Kidney glomerular epithelial cell (primary cell): ENCODE measurements around the gene PTGFRN.

Experiments
- DNase-seq: peaks from one replicate; lab custom pipeline; 2025; lab: John Stamatoyannopoulos, UW

The PTGFRN gene

DNA sequence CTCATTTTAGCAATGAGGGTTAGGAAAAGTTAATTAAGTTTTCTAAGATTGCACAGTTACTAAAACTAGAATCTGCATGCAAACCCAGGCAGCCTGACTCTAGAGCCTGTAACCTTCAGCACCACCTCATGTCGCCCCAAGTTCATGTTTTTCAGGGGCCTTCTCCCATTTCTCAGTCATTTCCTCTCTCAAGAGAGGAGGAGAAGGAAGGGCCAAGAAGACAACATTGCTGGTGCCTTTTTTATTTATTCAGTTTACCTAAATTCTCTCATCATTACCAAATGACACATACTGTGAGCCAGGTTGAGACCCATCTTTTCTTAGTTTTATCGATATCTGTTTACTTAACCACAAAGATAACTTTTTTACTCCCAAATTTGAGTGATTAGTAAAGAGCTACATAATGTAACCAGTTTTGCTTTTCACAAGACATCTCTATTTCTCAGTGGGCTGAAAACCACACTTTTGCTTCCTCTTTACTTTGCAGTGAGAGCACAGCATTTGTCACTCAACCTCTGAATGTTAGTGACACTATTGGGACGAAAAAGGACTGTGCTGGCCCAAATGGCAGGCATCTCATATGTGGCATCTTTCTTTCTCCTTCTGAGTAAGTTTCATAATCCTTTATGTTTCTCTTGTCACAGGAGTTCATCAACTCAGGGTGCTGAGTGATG, 91.7 kb downstream of the PTGFRN start, which contains the start of gene CD101:
Gene CD101, plus strand, starts transcription at position 507 of the 674 bp plus-strand sequence. Its CDS starts 58 bp downstream, at position 565.
- DNase-seq, result no peak

DNA sequence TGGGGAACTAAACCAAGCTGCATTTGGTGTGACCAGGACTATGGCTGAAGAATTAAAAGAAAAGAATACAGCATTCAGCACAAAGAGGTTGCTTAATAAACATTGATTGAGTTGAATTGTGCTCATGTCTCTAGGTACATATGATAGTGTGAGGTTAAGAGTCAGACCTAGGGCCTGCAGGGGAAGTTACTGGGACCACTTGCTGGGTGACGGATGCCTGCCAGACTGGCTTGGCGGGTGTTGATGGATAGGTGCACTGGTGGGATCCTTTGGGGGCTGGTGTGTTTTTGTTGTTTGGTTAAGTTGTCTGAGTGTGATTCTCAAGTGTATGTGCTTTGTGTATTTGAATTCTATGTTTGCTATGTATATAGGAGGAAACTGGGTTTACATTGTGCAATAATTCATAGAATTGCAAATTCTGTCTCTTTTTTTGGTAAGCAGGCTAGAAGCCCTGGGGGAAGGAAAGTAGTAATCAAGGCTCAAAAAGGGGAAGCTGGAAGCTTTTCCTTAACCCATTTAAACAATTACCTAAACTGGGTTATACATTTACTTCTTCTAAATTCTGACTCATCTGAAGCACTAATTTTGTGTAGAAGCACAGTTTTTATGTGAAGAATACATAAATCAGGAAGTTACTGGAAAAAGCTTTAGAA, 93.6 kb downstream of the PTGFRN start:
- peak; percentile 20 for DNase-seq

DNA sequence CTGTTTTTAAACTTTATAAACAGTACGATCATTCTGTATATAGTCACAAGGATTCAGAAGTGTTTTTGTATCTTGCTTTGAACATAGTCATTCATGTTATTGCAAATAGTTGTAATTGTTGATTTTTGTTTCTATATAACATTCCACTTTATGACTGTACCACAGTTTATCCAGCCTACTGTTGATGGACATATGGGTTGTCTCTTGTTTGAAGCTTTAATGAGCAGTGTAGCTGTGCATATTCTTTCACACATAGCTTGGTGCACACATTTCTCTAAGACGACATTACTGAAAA, 98.0 kb downstream of the PTGFRN start:
- no peak for DNase-seq

DNA sequence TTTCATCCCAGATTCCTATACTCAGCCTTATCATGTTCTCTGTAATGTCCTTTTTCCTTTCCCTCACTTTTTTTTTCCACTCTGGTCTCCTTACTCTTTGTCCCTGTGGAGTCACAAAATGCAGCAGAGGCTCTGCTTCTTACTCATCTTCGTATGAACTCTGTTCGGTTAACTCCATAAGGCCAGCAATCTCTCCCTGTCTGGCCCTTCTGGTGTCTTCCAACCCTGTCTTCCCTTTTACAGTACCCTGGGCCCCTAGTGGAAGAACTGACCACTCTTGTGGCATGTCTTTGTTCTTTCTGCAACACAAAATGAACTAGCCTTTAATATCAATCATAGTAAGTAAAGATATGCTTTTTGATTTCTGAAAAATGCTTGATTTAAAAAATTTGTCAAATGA, 98.9 kb downstream of the PTGFRN start:
- DNase-seq, result no peak

DNA sequence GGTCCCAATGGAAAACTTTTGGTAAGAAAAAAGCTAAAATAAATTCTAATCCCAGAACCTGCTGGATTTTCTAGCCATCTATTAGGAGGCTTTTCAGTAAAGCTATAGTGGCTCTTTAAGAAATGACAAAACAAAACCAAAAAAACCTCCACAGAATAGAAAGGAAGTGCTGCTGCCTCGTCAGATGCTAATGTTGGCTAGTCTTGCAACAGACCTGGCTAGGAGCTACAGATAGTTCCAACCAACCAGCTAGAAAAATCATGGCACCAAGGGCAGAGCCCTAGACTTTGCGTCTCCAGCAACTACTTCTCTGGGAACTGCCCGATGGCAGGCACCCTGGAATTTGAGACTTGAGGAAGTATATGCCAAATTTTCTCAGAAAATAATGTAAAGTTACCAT, 99.4 kb downstream of the PTGFRN start:
- DNase-seq, result no peak

DNA sequence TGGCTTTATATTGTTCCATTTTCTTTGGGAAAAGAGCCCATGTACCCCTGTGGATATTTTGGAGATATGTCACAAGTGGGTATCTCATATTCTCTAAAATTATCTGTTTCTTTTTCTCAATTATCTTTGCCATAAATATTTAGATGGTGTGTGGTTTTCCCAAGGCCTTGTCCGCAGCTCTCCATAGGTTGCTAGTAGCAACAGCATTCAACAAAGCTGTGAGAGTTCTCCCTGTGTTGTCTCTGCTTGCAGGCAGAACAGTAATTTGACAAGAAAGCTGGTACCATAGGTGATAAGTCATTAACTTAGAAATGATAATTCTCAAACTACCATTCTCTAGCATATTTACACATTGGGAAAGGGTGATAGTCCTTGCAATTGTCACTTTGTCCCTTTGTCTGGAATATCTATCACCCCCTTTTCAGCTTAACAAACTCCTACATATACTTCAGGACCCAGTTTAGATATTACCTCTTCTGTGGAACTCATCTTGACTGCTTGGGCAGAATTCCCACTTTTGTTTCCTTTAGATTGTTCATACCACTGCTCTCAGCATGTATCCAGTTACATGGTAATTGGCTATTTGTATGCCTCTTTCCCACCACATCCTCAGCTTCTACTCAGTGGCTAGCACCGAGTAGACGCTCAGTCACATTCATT, 100.7 kb downstream of the PTGFRN start:
- no peak for DNase-seq

DNA sequence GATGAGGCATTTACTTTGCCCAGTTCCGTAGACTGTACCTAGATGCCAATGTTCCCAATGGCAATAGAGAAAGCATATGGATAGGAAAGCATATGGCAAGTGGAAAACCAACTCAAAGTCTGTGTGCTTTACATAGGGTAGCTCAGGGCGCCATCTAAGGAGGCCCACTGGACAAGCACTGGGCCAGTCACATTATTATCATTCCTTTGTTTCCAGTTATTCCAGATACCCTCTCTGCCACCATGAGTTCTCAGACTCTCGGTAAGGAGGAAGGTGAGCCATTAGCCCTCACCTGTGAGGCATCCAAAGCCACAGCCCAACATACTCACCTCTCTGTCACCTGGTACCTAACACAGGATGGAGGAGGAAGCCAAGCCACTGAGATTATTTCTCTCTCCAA, 101.6 kb downstream of the PTGFRN start:
- no peak for DNase-seq

DNA sequence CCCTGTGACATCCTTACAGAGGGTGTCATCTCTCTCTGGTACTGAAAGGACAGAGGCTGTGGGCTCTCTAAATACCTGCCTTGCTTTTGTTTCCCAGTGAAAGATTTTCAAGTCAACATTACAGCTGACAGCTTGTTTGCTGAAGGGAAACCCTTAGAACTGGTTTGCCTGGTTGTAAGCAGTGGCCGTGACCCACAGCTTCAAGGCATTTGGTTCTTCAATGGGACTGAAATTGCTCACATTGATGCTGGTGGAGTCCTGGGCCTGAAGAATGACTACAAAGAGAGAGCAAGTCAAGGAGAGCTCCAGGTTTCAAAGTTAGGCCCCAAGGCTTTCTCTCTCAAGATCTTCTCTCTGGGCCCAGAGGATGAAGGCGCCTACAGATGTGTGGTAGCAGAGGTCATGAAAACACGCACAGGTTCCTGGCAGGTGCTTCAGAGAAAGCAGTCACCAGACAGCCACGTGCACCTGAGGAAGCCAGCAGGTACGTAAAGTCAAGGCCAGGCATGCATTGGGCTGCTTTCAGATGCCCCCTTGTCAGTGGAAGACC, 103.7 kb downstream of the PTGFRN start:
- DNase-seq, result no peak

DNA sequence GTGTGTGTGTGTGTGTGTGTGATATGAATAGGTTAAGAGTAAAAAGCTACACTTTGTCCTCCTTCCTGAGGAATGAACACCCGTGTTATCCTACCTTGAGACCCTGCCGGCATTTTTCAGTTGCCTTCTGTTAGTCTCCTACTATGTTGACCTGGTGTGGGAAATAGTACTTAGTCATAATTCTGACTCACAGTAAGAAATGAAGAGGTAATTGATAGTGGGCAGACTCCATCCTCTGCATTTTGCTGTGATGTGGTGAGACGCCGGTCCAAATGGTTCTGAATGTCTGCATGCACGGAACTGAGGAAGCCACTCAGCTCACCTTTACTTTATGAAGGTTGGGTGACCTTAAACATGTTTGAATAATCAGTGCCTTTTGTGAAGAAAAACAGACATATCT, 104.5 kb downstream of the PTGFRN start:
- peak; percentile 34 for DNase-seq

DNA sequence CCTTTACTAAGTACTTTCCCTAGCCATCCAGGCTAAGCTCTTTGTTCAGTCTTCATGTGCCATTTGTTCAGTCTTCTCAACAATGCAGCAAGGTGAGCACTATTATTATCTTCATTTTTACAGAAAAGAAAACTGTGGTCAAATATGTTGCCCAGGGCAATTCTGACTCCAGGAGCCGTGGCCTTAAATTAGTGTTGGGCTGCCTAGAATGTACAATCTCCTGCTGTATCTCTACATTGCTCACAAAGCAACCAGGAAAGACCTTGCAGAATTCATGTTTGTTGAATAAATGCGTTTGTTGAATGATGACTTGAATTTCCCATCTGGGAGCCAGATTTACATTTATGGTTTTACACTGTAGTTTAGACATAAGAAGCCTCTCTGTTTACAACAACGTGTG, 106.0 kb downstream of the PTGFRN start:
- DNase-seq, result no peak

DNA sequence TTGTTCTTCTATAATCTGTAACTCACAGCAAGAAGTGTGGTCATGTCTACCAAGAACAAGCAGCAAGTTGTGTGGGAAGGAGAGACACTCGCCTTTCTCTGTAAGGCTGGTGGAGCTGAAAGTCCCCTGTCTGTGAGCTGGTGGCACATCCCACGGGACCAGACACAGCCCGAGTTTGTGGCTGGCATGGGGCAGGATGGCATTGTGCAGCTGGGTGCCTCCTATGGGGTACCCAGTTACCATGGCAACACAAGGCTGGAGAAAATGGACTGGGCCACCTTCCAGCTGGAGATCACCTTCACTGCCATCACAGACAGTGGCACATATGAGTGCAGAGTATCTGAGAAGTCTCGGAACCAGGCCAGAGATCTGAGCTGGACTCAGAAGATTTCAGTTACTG, 107.3 kb downstream of the PTGFRN start:
- DNase-seq, result no peak

DNA sequence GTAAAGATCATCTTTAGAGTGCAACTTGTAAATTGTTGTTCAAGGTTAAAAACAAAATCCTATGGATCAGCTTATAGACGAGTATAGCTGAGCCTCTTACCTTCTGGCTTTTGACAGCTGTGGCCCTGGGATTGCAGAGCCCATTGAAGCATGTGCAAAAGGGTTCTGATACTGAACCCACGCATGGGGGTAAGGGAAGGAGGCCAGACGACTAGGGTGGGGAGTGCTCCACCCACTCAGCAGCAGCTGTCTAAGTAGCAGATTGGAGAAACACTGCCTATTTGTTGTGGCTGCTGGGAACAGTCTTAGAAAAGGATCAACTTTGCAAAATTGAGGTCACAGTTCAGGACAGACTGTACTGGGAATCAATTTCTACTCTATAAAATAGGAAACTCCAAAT, 107.9 kb downstream of the PTGFRN start:
- no peak for DNase-seq

DNA sequence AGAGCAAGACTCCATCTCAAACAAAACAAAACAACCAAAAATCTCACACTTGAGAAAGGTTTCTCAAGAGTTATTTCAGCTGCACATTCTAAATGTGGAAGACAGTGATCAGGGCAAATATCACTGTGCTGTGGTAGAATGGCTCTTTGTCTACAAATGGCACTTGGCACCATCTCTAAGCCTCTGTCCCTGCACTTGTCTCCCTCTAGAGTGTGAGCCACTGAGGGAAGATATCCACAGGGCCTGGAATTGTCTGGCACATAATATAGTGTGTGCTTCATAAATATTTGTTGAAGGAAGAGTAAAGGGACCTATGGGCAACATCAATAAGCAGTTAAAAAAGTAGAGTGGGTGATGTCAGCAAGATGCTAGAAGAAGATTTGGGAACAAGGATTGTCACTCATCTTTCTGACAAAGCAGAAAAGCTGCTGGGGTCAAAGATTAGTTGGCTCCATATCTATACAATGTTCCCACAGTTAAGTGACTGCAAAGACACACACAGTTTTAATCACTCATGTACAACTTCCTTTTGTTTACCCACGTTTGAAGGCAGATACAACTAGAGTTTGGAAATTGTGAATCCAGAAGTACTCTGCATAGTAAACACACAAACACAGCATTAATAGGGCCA, 110.9 kb downstream of the PTGFRN start:
- DNase-seq, result no peak

DNA sequence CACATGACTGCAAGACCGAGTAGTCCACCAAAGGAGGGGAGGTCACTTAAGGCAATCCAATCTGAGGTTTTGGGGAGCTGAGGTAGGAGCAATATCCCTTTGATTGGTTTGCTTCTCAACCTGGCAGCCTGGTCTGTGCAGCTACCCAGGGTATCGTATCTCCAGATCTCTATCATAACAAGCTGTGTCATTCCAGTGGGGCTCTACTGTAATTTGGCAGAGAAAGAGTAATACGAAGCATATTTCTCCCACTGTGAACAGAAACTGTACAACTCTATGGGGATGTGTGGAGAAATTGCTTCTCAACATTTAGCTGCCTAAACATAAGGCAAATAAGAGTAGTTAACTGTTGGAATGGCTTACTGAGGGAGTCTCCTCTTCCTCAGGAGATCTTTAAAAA, 112.4 kb downstream of the PTGFRN start:
- DNase-seq, result no peak

DNA sequence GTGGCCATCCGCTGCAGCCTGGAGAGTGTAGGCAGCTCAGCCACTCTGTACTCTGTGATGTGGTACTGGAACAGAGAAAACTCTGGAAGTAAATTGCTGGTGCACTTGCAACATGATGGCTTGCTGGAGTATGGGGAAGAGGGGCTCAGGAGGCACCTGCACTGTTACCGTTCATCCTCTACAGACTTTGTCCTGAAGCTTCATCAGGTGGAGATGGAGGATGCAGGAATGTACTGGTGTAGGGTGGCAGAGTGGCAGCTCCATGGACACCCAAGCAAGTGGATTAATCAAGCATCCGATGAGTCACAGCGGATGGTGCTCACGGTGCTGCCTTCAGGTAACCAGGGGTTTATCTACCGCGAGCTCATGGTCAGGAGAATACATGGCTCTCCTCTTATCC, 115.9 kb downstream of the PTGFRN start:
- no peak for DNase-seq

DNA sequence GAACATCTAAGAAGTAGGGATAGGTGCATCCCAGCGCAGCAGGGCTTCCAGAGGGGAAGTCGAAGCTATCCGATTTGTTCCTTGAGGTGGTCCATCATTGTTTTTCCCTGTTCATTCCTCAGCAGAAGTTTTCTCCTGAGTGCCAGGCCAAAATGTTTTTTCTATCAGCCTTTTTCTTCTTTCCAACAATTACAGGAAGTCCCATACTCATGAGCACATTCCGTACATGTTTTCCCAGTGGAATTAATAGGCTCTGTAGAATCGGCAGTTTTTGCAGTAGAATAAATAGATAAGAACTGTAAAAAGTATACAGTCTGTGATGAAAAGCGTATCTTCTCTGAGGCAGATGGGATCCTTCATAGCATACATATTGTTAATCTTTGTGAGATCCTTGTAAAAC, 116.6 kb downstream of the PTGFRN start:
- no peak for DNase-seq

DNA sequence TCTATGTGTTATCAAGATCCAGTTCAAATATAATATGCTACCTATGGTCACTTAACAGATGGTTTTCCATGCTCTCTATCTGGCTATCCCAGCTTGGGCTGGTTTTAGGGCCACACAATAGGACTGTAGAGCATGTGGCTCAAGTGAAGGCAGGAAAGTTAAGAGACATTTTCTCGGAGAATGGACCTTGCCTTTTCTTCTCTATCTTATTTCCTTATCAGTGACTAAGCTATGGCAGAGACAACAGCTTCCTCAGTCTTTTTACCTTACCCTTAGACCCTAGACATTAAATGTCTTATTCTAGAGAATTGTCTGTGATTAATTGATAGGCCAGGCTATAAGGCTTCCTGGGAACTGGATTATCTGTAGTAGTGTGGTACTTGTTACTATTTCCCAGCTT, 120.0 kb downstream of the PTGFRN start:
- no peak for DNase-seq

DNA sequence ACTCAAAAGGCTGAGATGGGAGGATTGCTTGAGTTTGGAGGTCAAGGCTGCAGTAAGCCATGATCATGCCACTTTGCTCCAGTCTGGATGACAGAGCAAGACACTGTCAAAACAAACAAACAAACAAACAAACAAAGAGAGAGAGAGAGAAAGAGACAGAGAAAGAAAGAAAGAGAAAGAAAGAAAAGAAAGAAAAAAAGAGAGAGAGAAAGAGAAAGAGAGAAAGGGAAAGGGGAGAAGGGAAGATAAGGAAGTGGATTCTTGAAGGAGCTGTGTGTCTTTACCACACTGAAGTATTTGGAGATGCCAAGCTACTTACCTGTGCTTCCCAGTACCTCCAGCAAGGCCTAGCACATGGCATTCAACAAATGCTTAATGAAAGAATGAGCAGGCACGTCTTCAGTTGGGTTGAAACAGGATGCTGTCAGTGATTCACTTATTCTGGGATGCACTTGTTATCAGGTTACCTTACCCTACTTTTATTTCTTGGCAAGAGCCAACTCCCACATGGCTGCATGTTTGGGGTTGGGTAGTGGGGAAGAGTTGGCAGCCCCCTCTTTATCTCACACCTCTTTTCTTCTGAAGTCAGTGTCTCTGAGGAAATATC, 120.7 kb downstream of the PTGFRN start:
- no peak for DNase-seq

DNA sequence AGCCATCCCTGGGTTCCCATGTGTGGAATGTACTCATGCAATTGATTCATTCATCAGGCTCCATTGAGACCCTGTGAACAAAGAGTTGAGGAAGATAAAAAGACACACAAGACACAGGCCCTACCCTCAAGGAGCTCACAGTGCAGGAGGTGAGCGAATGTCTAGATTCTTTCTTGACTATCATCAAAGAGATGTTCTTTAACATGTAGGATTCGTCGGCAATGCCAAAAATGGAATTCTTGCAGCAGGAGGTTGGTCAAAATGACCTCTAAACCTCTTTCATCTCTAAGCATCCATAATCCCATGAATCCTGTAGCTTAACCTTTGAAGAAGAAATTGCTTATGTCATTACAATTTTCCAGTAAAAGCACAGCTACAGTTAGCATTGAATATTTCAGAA, 122.5 kb downstream of the PTGFRN start:
- no peak for DNase-seq

DNA sequence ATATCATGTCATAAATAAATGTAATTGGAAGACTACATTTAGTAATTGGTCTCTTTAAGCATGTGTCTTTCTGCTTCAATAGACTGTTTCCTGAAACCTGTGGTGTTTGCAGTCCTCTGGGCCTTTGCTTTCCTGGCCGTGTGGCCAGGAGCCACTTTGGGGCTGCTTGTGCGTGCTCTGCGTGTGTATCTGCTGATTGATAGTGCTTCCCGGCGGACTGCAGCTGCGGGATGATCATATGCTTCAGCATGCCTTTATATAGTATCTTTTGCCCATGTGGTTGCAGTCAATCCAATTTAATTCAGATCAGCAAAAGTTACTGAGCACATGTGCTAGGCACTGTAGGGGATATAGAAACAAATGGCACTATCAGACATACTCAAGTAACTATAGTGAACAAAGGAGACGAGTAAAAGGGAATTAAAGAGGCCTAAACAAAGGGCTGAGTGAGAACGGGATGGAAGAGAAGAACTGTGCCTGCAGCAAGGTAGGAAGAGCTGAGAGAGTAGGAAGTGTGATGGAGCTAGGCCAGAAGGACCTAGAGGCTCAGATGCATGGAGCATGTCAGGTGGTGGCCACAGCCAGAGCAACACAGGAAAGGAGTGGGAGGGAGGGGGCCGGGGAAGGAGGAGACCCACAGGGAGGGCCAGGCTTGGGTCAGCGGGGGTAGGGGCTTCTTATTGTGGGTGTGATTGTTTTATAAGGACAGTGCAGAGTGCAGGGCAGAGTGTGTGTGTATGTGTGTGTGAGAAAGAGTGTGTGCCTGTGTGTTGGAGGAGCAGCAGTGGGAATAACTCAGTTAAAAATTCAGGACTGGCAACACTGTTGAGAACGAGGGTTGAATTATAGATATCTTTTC, 123.2 kb downstream of the PTGFRN start:
- DNase-seq, result no peak

DNA sequence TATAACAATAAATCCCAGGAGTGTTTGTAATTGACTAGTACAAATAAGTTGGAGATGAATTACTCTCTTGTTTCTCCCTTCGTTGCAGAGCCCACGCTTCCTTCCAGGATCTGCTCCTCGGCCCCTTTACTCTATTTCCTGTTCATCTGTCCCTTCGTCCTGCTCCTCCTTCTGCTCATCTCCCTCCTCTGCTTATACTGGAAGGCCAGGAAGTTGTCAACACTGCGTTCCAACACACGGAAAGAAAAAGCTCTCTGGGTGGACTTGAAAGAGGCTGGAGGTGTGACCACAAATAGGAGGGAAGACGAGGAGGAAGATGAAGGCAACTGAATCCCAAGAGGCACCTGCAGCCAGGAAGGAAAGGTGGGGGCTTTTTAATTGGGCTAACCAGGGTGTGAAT, 124.1 kb downstream of the PTGFRN start:
- no peak for DNase-seq
